HG03025 (cell line): ENCODE measurements around the gene KRT7.
"Not testable (repeated sequence)": the region's sequence is repeated elsewhere in the genome, so short reads cannot be mapped to it uniquely, and the experiment has no call there.

ENCODE experiments used
- ATAC-seq: cut with Tn5 transposase; IDR thresholded peaks from one replicate; pipeline ENCODE4 v1.9.1; 2021; ENCODE audit warnings: mild to moderate bottlenecking, moderate library complexity; ENCODE audit not compliant: unreplicated experiment, low FRiP score

Gene KRT7

GRCh38 chr12:52228931-52229330 is 4.1 kb upstream of the KRT7 start:
- ATAC-seq, result no peak

GRCh38 chr12:52229836-52230343 is 3.2 kb upstream of the KRT7 start:
- no peak for ATAC-seq

GRCh38 chr12:52230364-52231281 is 2.4 kb upstream of the KRT7 start:
- no peak for ATAC-seq

GRCh38 chr12:52231305-52232202 is 1.5 kb upstream of the KRT7 start:
- no peak for ATAC-seq

GRCh38 chr12:52232203-52232673 is 805 bp upstream of the KRT7 start:
- ATAC-seq, result no peak

- ATAC-seq, result no peak
Measured at GRCh38 chr12:52233462-52234207, 592 bp downstream of the KRT7 start.

GRCh38 chr12:52234223-52234810 is 1.3 kb downstream of the KRT7 start:
- no peak for ATAC-seq

GRCh38 chr12:52235001-52235764 is 2.1 kb downstream of the KRT7 start:
- ATAC-seq, result no peak

- ATAC-seq, result no peak
Measured at GRCh38 chr12:52235822-52236361, 2.8 kb downstream of the KRT7 start.

- no peak for ATAC-seq
Measured at GRCh38 chr12:52236386-52237050, 3.5 kb downstream of the KRT7 start.

GRCh38 chr12:52238207-52238840 is 5.3 kb downstream of the KRT7 start:
- ATAC-seq, result no peak

GRCh38 chr12:52238916-52239646 is 6.0 kb downstream of the KRT7 start:
- ATAC-seq, result no peak

GRCh38 chr12:52239767-52240166 is 6.7 kb downstream of the KRT7 start:
- ATAC-seq, result no peak

- ATAC-seq, result not testable (repeated sequence)
Measured at GRCh38 chr12:52240247-52240646, 7.2 kb downstream of the KRT7 start.

- no peak for ATAC-seq
Measured at GRCh38 chr12:52241205-52241842, 8.3 kb downstream of the KRT7 start.

GRCh38 chr12:52242442-52243258 is 9.6 kb downstream of the KRT7 start:
- ATAC-seq, result no peak
